ENCODE measurements around the gene BPHL.
A peak's percentile ranks its signal among the peaks of the same experiment; 100 is the strongest.
"Not testable (repeated sequence)": the region's sequence is repeated elsewhere in the genome, so short reads cannot be mapped to it uniquely, and the experiment has no call there.

BPHL gene

GRCh38 chr6:3156184-3157130 lies 37.9 kb downstream of the BPHL start:
- DNase-seq = peak; percentile 11

GRCh38 chr6:3157131-3157933 lies 38.8 kb downstream of the BPHL start, which contains the start of gene TUBB2A:
Gene TUBB2A (minus strand): TSS chr6:3157544. CDS start chr6:3157463, 81 bp downstream.
- DNase-seq = peak; percentile 82

DNA sequence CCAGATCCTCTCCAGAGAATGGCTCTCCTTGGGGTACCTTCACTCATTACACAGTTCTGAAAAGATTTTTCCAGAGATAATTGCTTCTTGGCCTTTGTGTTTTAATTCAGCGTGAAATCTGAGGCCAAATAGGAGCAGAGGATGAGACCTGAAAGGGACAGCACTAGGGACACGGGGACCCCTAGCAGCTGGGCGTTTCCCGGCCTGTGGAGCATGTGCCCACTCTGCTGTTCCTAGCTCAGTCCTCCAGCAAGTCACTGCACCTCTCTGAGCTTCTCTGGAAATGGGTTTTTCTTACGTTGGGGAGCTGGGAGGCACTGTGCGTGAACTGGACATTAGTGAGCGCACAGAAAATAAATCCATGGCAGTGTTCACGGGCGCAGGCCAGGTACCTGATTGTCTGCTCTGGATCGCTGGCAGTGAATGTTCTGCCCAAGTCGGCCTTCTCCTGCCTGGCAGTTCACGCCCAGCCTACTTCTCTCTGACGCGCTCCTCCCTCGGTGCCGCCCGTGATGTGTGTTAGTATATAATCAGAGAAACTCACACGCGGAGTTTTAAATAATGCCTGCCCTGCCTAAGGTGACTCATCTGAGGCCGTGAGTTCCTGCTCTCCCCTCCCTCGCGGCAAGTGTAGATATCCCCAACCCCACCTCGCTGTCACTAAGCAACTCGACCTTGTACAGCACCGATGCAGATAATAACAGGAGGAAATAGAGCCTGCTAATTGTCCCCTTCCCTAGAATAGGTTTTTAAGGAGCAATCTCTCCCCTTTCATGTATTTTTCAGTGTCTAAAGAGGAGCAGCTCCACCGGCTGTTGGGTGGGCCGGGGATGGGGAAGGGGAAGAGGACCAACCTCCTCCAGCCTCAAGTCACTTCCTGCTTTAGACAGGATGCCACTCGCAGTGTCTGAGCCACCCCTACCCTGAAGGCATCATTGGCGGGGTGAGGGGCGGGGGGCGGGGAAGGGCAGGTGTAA lies 41.6 kb downstream of the BPHL start:
- DNase-seq = peak; percentile 4

DNA sequence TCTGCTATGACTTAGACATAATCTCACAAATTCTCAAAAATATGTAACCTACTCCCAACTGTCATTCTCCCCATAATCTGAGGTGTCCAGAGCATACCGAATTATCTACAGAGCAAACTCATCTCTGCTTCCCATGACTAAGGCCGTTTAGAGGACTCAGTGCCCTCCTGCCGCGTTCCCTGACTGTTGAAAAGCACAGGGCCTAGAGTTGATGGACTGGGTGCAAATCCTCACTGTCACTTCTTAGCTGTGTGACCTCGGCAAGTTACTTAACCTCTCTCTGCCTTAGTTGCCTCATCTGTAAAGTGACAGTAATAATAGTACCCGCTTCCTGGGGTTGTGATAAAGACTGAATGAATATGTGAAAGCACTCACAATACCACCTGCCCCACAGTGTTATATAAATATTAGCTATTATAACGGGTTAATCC lies 43.6 kb downstream of the BPHL start:
- DNase-seq = peak; percentile 36

GRCh38 chr6:3162565-3163247 lies 44.2 kb downstream of the BPHL start:
- peak; percentile 77 for DNase-seq

DNA sequence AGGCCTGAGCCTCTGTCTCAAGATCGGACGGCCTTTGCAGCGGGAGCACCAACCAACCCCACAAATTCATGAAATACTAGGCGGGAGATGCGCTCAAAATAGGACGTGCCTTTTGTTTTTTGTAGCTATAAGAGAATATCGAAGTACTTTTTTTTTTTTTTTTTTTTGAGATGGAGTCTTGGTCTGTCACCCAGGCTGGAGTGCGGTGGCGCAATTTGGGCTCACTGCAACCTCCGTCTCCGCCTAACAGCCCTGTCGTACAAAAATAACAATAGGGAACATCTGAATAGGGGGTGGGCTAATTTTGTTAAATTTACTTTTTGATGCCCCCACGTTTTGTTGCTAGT lies 44.7 kb downstream of the BPHL start:
- no peak for DNase-seq

GRCh38 chr6:3164388-3164787 lies 45.9 kb downstream of the BPHL start:
- DNase-seq = no peak

- DNase-seq = peak; percentile 55
Observed at GRCh38 chr6:3165631-3166534, 47.4 kb downstream of the BPHL start.

DNA sequence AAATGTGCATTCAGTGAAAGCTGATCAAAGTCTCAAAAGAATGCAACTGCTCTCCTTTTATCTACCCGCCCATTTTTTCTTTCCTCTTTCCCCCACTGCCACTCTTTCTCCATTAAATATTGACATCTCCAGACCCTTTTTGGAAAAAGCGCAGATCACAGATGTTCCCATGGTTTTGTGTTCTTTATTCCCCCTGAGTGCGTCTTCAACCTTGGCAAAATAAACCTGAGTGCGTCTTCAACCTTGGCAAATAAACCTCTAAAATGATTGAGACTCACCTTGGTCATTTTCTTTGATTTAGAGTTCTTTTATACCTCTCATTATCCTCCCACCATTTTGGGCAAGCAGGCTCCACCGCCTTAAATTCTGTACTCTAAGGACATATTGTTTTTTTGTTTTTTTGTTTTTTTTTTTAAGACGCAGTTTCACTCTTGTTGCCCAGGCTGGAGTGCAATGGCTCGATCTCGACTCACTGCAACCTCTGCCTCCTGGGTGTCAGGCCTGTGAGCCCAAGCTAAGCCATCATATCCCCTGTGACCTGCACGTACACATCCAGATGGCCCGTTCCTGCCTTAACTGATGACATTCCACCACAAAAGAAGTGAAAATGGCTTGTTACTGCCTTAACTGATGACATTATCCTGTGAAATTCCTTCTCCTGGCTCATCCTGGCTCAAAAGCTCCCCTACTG lies 48.2 kb downstream of the BPHL start:
- DNase-seq = not testable (repeated sequence)

DNA sequence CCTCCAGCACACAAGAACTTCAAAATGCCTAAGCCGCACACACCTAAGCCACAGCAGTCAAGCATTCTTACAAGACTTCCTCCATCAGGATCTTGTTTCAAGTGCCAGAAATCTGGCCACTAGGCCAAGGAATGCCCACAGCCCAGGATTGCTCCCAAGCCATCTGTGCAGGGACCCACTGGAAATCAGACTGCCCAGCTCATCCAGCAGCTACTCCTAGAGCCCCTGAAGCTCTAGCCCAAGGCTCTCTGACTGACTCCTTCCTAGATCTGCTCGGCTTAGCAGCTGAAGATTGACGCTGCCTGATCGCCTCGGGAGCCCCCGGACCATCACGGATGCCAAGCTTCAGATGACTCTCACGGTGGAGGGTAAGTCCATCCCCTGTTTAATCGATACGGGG lies 49.5 kb downstream of the BPHL start:
- not testable (repeated sequence) for DNase-seq

- DNase-seq = not testable (repeated sequence)
Observed at GRCh38 chr6:3170676-3171075, 52.2 kb downstream of the BPHL start.

DNA sequence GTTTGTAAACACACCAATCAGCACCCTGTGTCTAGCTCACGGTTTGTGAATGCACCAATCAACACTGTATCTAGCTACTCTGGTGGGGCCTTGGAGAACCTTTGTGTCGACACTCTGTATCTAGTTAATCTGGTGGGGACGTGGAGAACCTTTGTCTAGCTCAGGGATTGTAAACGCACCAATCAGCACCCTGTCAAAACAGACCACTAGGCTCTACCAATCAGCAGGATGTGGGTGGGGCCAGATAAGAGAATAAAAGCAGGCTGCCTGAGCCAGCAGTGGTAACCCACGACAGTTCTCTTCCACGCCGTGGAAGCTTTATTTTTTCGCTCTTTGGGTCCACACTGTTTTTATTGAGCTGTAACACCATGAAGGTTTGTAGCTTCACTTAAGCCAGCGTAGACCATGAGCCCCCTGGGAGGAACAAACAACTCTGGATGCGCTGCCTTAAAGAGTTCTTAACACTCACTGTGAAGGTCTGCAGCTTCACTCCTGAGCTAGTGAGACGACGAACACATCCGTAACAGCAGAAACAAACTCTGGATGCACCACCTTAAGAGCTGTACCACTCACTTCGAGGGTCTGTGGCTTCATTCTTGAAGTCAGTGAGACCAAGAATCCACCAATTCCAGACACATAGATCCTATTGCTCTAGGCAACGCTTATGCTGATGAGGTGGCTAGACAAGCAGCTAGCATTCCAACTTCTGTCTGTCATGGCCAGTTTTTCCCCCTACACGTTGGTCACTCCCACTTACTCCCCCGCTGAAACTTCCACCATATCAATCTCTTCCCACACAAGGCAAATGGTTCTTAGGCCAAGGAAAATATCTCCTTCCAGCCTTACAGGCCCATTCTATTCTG lies 53.0 kb downstream of the BPHL start:
- DNase-seq = peak; percentile 41

- not testable (repeated sequence) for DNase-seq
Observed at GRCh38 chr6:3172789-3173188, 54.3 kb downstream of the BPHL start.

DNA sequence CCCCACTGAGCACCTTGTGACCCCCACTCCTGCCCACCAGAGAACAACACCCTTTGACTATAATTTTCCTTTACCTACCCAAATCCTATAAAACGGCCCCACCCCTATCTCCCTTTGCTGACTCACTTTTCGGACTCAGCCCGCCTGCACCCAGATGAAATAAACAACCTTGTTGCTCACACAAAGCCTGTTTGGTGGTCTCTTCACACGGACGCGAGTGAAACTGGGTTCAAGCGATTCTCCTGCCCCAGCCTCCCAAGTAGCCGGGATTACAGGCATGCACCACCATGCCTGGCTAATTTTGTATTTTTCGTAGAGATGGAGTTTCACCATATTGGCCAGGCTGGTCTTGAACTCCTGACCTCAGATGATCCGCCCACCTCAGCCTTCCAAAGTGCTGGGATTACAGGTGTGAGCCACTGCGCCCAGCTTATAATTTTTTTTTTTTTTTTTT lies 55.2 kb downstream of the BPHL start:
- DNase-seq = not testable (repeated sequence)

- no peak for DNase-seq
Observed at GRCh38 chr6:3175715-3176402, 57.3 kb downstream of the BPHL start.

- DNase-seq = peak; percentile 87
Observed at GRCh38 chr6:3176562-3177355, 58.2 kb downstream of the BPHL start.

DNA sequence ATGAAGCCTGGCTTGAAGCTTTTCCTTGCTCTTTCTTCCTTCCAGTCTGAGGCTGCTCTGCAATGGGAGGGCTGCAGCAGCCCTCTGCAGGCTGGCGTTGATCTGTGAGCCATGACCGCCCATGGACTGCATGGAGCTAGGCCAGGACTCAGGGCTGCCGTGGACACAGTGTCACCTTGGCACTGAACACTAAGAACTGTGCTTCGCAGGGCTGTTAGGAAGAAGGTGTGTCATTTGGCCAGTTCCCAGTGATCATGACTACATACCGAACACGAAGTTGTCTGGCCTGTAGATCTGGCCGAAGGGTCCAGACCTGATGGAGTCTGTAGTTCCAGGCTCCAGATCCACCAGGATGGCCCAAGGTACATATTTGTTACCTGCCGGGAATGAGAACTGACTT lies 60.2 kb downstream of the BPHL start:
- DNase-seq = not testable (repeated sequence)

Measured in fibroblast of skin of back (primary cell).